ENCODE results near the gene RECQL. TPM values are rescaled to one million over a fixed set of nuclear protein-coding genes. Genes with fewer than 3 reads are reported as not detected.

Gene RECQL
- total and polyA plus RNA-seq, 2 of the 8 experiments (the other 6 are each of a cell fraction or from before 2014, with no cell fraction given) = 8.1 to 40.3 TPM

GRCh38 chr12:21546716-21547115, 45.3 kb upstream of the RECQL start:
- Histone ChIP-seq H2BK15ac (ENCODE audit: low read length) (no peak overlapping the region), H3K23ac (ENCODE audit: insufficient read length) (no peak overlapping the region), H3K9me3 (ENCODE audit: insufficient read depth in 2 of 2, low read depth in 1 of 2, low read length in 1 of 2) (no peaks in the 10 kb centered on the region), H4K91ac (replicated peaks; ENCODE audit: insufficient read length, low read length) (no peak overlapping the region), H3K14ac (ENCODE audit: insufficient read length) (no peak overlapping the region), H2BK20ac (ENCODE audit: low read length) (no peak overlapping the region), H3K79me2 (ENCODE audit: control insufficient read depth in 1 of 2, insufficient read depth in 2 of 2, low read length in 2 of 2) (no peaks in the 10 kb centered on the region), H4K20me1 (replicated peaks in 1 of 2; ENCODE audit: control insufficient read depth in 1 of 2, insufficient read depth in 2 of 2, low read length in 2 of 2) (no peaks in the 10 kb centered on the region), H3K18ac (ENCODE audit: extremely low read depth, low read length) (no peak overlapping the region), H2AK5ac (ENCODE audit: low read depth, low read length) (no peak overlapping the region), H3K36me3 (ENCODE audit: control insufficient read depth in 2 of 4, insufficient read depth in 4 of 4, low read length in 3 of 4) (no peaks in the 10 kb centered on the region), H3K27me3 (replicated peaks in 1 of 4; ENCODE audit: control insufficient read depth in 3 of 4, extremely low read depth in 1 of 4, insufficient read depth in 3 of 4, low read length in 3 of 4) (no peaks in the 10 kb centered on the region), H3K56ac (replicated peaks; ENCODE audit: insufficient read length, low read depth, low read length) (no peak overlapping the region), H2BK12ac (ENCODE audit: low read depth, low read length) (no peak overlapping the region), H4K8ac (ENCODE audit: extremely low read depth, insufficient read depth, low read length) (no peak overlapping the region), H2BK120ac (replicated peaks; ENCODE audit: low read depth, low read length) (no peak overlapping the region), H3K4me2 (ENCODE audit: insufficient read depth in 1 of 2, low read depth in 2 of 2, low read length in 2 of 2) (no peak overlapping the region), H3K23me2 (ENCODE audit: low read depth, low read length) (no peaks in the 10 kb centered on the region; the same call in 1 of the 2 replicates), H3K9ac (replicated peaks in 1 of 4; ENCODE audit: extremely low read depth in 1 of 4, low read depth in 3 of 4, low read length in 3 of 4) (no peak overlapping the region), H4K5ac (ENCODE audit: insufficient read length, low read depth, low read length) (no peak overlapping the region), H3K4me1 (replicated peaks in 1 of 4; ENCODE audit: control insufficient read depth in 3 of 4, insufficient read depth in 4 of 4, low read length in 3 of 4) (no peaks in the 10 kb centered on the region), H2BK5ac (ENCODE audit: low read depth, low read length) (no peak overlapping the region), H3K4me3 (ENCODE audit: extremely low read depth in 1 of 4, insufficient read depth in 2 of 4, low read depth in 3 of 4, low read length in 4 of 4) (no peak overlapping the region), H3K4ac (replicated peaks; ENCODE audit: insufficient read length, low read depth, low read length) (no peak overlapping the region), H2AFZ (ENCODE audit: low read length) (no peak overlapping the region), H3K79me1 (ENCODE audit: low read depth, low read length) (no peaks in the 10 kb centered on the region), H3K27ac (ENCODE audit: low read depth, low read length) (no peak overlapping the region)
- FAIRE-seq = no peak
- DNase-seq (ENCODE audit: low read depth in 1 of 2, low spot score in 2 of 2) = no peak
- ChIA-PET POLR2A (ENCODE audit: partially characterized antibody) (no interaction called here), CTCF (ENCODE audit: partially characterized antibody) (interaction anchor here (0.6 kb wide), 1 partner anchor 18 kb away, joined by 3 read pairs; no protein-coding TSS in a partner anchor)
- WGBS, 2 experiments (ENCODE audit: extremely low coverage in 1 of 2, insufficient coverage in 1 of 2, insufficient read length in 1 of 2, insufficient replicate concordance in 2 of 2, low coverage in 1 of 2, low lambda C conversion rate in 2 of 2, missing lambda C conversion rate in 1 of 2) = 0% methylated on average over 1 of the region's 1 CpG; no CpG with 5 or more reads in 1 of the 2 experiments
- TF ChIP-seq MAFK (IDR thresholded peaks at IDR 0.05; ENCODE audit: low read depth, low read length) = no peak
- no peak for TF ChIP-seq ATF3 (IDR thresholded peaks at IDR 0.05; ENCODE audit: insufficient read depth, low read depth, low read length)
- no peak for TF ChIP-seq JUN (IDR thresholded peaks at IDR 0.05; ENCODE audit: low read depth, low read length)
- no peak for TF ChIP-seq SIX5 (IDR thresholded peaks at IDR 0.05; ENCODE audit: low read depth, low read length)
- no peak for TF ChIP-seq CBX5 (IDR thresholded peaks at IDR 0.05; ENCODE audit: low read depth, low read length)

Measured in H1 (cell line).